Stomach smooth muscle (tissue), 2 donors: ENCODE data around the gene TMEFF1.
"Not testable (repeated sequence)": the region's sequence is repeated elsewhere in the genome, so short reads cannot be mapped to it uniquely, and the experiment has no call there.

Experiments
- H3K27ac ChIP-seq: one replicate; pipeline ENCODE4 v1.7.0; 2013; ENCODE audit warnings: mild to moderate bottlenecking, low read length, inconsistent platforms
- H3K27me3 ChIP-seq, 2 donors: one replicate each; pipeline ENCODE4 v1.7.0; 2013; ENCODE audit warnings: low read length in 2 of 2; ENCODE audit not compliant: insufficient read depth in 2 of 2, control insufficient read depth in 1 of 2
- H3K36me3 ChIP-seq, 2 donors: one replicate each; pipeline ENCODE4 v1.7.0; 2013; ENCODE audit warnings: low read length in 2 of 2; ENCODE audit not compliant: control insufficient read depth in 2 of 2, insufficient read depth in 2 of 2
- H3K4me1 ChIP-seq: one replicate; pipeline ENCODE4 v1.7.0; 2013; ENCODE audit warnings: low read length; ENCODE audit not compliant: control insufficient read depth, insufficient read depth
- H3K4me3 ChIP-seq, 2 donors: one replicate each; pipeline ENCODE4 v1.7.0; 2013; ENCODE audit warnings: low read length in 2 of 2
- H3K9ac ChIP-seq, 2 donors: one replicate each; pipeline ENCODE4 v1.7.0; 2013; ENCODE audit warnings: low read length in 2 of 2, mild to moderate bottlenecking in 1 of 2
- H3K9me3 ChIP-seq, 2 donors: one replicate each; pipeline ENCODE4 v1.7.0; 2013; ENCODE audit warnings: low read length in 2 of 2; ENCODE audit not compliant: control insufficient read depth in 2 of 2
- donor health status: healthy.
- donor health status: Pancreatic carcinoma.

Gene TMEFF1

DNA sequence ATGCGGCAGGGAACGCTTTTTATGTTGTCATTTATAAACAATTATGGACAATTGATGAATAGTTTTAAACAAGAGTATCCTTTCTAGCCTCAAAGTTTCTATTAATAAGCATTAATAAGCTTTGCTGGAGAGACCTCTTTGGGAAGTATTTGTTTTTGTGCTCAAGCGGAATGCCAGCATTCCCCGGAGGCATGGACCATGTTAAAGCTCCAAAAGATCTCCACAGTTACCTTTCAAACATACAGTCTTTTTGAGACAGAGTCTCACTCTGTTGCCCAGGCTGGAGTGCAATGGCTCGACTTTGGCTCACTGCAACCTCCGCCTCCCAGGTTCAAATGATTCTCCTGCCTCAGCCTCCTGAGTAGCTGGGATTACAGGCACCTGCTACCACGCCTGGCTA lies 36.4 kb upstream of the TMEFF1 start:
- peaks cover 3% of the 10 kb centered on the region for H3K4me1 ChIP-seq
- H3K27ac ChIP-seq: no peak overlapping the region
- no peaks in the 10 kb centered on the region for H3K9me3 ChIP-seq
- no peaks in the 10 kb centered on the region for H3K36me3 ChIP-seq
- H3K27me3 ChIP-seq: no peaks in the 10 kb centered on the region
- no peak overlapping the region for H3K9ac ChIP-seq
- no peak overlapping the region for H3K4me3 ChIP-seq

- H3K4me1 ChIP-seq: peaks cover 3% of the 10 kb centered on the region
- no peak overlapping the region for H3K4me3 ChIP-seq
- no peaks in the 10 kb centered on the region for H3K36me3 ChIP-seq
- H3K27ac ChIP-seq: no peak overlapping the region
- no peak overlapping the region for H3K9ac ChIP-seq
- H3K9me3 ChIP-seq: no peaks in the 10 kb centered on the region
- no peaks in the 10 kb centered on the region for H3K27me3 ChIP-seq
Observed at GRCh38 chr9:100437860-100438805, 34.8 kb upstream of the TMEFF1 start.

DNA sequence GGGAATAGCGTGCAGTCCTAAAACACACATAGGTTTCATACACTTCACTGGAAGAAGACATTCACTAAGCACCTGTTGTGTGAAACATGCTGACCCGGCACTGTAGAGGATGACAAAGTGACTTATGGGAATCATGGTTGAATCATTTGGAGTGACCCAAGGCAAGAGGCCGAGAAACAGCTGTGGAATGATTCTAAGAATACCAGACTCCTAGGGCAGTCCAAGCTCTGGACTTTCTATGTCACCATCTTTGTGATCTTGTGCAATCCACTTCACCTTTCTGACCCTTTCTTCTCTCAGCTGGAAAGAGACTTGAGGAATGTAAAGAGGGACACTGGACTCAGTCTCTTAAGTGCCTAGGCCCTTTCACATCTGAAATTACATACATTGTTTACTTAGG lies 32.9 kb upstream of the TMEFF1 start:
- Histone ChIP-seq H3K27ac (no peak overlapping the region), H3K36me3 (peaks cover 0 to 4% of the 10 kb centered on the region in 2 donors), H3K9me3 (no peaks in the 10 kb centered on the region), H3K9ac (no peak overlapping the region), H3K4me1 (peaks cover 3% of the 10 kb centered on the region), H3K27me3 (no peaks in the 10 kb centered on the region), H3K4me3 (no peak overlapping the region)

DNA sequence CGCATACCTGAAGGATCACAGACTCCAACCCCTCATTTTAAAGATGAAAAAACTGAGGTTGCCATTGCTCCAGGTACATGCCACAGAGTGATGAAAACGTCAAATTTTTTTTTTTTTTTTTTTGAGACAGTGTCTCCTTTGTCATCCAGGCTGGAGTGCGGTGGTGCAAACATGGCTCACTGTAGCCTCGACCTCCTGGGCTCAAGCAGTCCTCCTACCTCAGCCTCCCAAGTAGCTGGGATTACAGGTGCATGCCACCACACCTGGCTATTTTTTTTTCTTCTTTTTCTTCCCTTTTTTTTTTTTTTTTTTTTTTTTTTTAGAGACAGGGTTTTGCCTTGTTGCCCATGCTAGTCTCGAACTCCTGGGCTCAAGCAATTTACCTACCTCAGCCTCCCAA lies 32.5 kb upstream of the TMEFF1 start:
- not testable (repeated sequence) for H3K9me3 ChIP-seq, H3K4me3 ChIP-seq, H3K27me3 ChIP-seq, H3K36me3 ChIP-seq, H3K4me1 ChIP-seq, H3K9ac ChIP-seq, H3K27ac ChIP-seq

GRCh38 chr9:100441911-100442361 lies 31.0 kb upstream of the TMEFF1 start:
- Histone ChIP-seq H3K4me1 (no peaks in the 10 kb centered on the region), H3K9me3 (no peaks in the 10 kb centered on the region), H3K9ac (no peak overlapping the region), H3K27ac (no peak overlapping the region), H3K27me3 (no peaks in the 10 kb centered on the region), H3K36me3 (peaks cover 0 to 4% of the 10 kb centered on the region in 2 donors), H3K4me3 (no peak overlapping the region)

GRCh38 chr9:100443781-100444768 lies 28.9 kb upstream of the TMEFF1 start:
- H3K27me3 ChIP-seq: no peaks in the 10 kb centered on the region
- no peak overlapping the region for H3K9ac ChIP-seq
- no peaks in the 10 kb centered on the region for H3K4me1 ChIP-seq
- H3K27ac ChIP-seq: no peak overlapping the region
- H3K9me3 ChIP-seq: no peaks in the 10 kb centered on the region
- H3K4me3 ChIP-seq: no peak overlapping the region
- peaks cover 4% of the 10 kb centered on the region in 2 donors for H3K36me3 ChIP-seq

DNA sequence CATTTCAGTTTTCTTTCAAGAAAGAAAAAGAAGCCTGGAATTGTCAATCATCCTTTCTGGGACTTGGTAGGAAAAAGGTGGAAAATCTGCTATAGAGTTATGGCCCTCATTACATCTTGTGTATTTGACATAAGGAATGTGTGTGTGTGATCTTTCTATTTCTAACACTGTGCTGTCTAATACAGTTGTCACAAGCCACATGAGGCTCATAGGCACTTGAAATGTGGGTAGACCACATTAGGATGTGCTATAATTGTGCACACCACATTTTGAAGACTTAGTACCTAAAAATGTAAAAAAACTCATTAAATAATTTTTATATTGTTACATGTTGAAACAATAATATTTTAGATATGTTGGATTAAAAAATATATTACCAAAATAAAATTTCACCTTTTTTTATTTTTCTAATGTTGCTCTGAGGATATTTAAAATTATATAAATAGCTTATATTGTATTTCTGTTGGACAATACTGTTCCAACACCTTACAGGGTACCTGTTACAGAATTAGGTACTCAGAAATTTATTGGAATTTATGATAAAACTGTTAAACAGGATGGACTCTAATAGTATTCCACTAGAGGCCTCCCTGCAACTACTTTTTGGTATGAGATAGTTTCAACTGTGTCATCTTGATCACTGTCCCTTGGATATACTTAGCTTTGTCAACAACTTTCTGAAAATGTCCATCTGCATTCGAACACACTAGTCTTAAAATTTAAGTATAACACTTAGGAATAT lies 27.6 kb upstream of the TMEFF1 start:
- no peaks in the 10 kb centered on the region for H3K9me3 ChIP-seq
- H3K4me1 ChIP-seq: no peaks in the 10 kb centered on the region
- H3K4me3 ChIP-seq: no peak overlapping the region
- H3K36me3 ChIP-seq: peaks cover 4% of the 10 kb centered on the region in 2 donors
- H3K9ac ChIP-seq: no peak overlapping the region
- H3K27ac ChIP-seq: no peak overlapping the region
- H3K27me3 ChIP-seq: no peaks in the 10 kb centered on the region

GRCh38 chr9:100445903-100446549 lies 26.9 kb upstream of the TMEFF1 start:
- no peaks in the 10 kb centered on the region for H3K4me1 ChIP-seq

DNA sequence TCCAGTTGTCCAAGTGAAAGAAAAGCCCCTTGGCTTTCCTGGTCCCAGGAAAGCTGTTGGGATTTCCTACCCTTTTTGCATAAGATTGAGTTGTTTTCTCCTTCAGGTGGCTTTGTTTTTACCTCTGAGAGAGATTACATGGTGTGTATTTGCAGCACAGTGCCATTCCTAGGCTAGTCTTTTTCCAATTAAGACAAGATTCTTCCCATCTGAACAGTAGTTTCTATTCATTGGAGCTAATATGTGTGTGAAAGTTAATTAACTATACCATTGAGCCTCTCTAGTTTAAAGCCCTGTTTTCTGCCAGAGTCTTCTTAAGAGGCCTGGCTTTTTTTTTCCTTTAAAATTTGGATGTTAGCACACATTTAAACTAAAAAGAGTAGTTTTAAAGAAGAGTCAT lies 25.9 kb upstream of the TMEFF1 start:
- no peaks in the 10 kb centered on the region for H3K9me3 ChIP-seq
- no peak overlapping the region for H3K9ac ChIP-seq
- peaks cover 4 to 7% of the 10 kb centered on the region in 2 donors for H3K36me3 ChIP-seq
- no peak overlapping the region for H3K27ac ChIP-seq
- no peaks in the 10 kb centered on the region for H3K27me3 ChIP-seq
- H3K4me1 ChIP-seq: no peaks in the 10 kb centered on the region
- no peak overlapping the region for H3K4me3 ChIP-seq

More at GRCh38 chr9:100445903-100446549, 26.9 kb upstream of the TMEFF1 start:
- Histone ChIP-seq H3K27ac (no peak overlapping the region), H3K27me3 (no peaks in the 10 kb centered on the region), H3K9ac (no peak overlapping the region), H3K4me3 (no peak overlapping the region), H3K9me3 (no peaks in the 10 kb centered on the region), H3K36me3 (peaks cover 4 to 7% of the 10 kb centered on the region in 2 donors)

- no peaks in the 10 kb centered on the region for H3K4me1 ChIP-seq
- H3K4me3 ChIP-seq: no peak overlapping the region
- peaks cover 10 to 11% of the 10 kb centered on the region in 2 donors for H3K36me3 ChIP-seq
- H3K9ac ChIP-seq: no peak overlapping the region
- H3K9me3 ChIP-seq: no peaks in the 10 kb centered on the region
- no peak overlapping the region for H3K27ac ChIP-seq
- no peaks in the 10 kb centered on the region for H3K27me3 ChIP-seq
Observed at GRCh38 chr9:100448266-100448665, 24.7 kb upstream of the TMEFF1 start.
